Measurements from ENCODE around the gene TRERF1.

GRCh38 chr6:42380228-42380979, 71.3 kb downstream of the TRERF1 start:
- no peak for TF ChIP-seq EZH2 (optimal IDR thresholded peaks at IDR 0.05; ENCODE audit: low read depth, low read length)
- no peak for TF ChIP-seq CTCF (IDR thresholded peaks at IDR 0.05; ENCODE audit: low read length)
- no peak for TF ChIP-seq EZH2phosphoT487 (IDR thresholded peaks at IDR 0.05; ENCODE audit: low read length)

All from MM.1S (cell line).